Activated CD4-positive, alpha-beta T cell treated with anti-CD3 and anti-CD28 coated beads for 1 hour (primary cell): ENCODE data around the gene PTPRG.

Experiments
- DNase-seq: peaks from one replicate; pipeline ENCODE4 v3.0.0-alpha.2; 2020

PTPRG gene

DNA sequence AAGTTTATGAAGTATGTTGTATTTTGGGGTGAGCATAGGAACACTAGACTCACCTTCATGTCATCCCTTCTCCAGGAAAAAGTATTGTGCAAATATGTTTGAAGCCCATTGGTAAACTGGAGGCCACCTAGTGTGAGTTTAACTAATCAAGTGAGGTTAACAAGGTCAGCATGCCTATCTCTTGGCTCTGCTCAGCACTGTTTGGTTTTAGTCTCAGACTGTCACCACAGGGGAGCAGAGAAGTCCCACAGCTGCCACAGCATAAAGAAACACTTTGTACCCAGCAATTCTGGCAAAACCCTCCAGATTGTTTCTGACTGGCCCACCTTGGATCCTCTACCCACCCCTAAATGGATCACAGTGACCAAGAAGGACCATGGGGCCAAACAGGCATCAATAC, 659.2 kb downstream of the PTPRG start:
- DNase-seq: no peak

DNA sequence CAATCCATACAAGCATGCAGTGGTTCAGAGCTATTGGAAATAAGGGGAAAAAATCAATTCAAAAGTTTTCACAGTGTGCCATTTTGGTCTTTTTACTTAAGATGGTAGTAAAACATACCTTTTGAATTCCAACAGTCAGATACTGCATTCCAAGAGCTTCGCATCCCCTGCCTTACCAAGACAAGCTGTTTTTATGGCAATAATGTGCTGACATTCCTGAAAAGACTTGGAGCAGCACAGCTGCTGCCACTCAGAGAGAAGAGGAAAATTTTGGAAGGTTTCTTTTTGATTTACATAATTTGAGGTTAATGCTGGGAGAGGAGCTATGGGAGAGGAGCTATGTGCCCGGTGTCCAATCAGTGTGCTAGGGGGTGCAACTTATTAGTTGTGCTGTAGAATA, 663.7 kb downstream of the PTPRG start:
- no peak for DNase-seq

DNA sequence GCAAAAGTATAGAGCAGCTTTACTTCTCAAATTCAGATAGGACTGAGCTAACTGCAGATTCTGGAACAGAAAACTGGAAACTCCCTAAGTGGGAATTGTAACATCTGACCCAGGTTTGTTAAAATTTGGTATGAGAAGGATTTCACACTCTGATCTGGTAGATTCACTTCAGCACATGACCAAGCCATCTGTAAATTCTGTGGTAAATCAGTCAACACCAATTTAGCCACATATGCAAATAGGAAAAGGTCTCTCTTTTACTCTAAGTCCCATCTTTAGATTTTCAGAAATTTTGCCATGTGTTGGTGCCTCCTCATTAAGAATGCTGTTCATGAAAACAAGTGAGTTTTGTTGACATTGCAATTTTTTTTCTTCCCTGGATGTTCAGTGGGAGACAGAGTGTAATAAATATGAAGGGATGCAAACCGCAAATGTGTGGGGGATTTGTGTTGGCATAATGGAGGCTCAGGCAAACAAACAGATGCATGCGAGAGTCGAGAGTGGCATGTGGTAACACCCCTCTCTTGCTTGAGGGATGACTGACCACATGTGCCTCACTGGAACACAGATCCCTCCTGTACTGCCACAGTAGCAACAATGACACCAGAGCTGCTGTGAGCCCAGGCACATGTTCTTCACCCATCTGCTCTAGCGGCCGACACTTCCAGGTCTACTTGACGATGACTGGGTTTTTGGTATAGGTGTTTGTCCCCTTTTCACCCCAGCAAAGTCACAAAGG, 665.4 kb downstream of the PTPRG start:
- DNase-seq: no peak

DNA sequence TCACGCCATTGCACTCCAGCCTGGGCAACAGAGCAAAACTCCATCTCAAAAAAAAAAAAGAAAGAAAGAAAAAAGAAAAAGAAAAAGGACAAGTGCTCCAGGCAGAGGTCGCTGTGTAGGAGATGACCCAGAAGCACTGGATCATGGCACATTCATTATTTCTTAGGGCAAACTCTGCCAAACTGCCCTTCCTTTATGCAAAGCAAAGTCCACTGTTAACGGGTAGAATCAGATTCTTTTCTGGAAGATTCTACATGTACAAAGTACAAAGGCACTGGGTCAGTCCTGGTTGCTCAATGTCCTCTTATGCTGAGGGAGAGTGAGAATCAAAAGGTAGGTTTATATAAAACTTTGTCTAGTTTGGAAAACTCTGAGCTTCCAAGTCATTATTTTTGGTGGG, 667.1 kb downstream of the PTPRG start:
- no peak for DNase-seq

DNA sequence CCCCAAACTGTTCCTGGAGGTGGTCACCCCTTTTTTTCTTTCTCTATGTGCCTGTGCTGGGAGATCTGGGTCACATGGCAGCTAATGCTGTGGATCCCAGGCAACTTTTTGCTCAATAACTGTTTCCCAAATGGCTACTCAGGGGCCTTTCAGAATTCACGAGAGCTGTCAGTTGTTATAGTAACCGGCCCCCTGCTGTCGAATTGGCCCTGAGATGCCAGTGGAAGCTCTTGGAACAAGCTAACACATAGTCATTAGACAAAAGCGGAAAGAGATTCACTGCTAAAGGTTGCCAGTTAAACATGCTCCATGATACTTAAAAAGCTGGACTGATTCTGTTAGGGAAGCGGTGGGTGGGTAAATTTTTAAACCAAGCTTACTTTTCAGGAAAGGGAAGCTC, 667.8 kb downstream of the PTPRG start:
- DNase-seq: no peak

DNA sequence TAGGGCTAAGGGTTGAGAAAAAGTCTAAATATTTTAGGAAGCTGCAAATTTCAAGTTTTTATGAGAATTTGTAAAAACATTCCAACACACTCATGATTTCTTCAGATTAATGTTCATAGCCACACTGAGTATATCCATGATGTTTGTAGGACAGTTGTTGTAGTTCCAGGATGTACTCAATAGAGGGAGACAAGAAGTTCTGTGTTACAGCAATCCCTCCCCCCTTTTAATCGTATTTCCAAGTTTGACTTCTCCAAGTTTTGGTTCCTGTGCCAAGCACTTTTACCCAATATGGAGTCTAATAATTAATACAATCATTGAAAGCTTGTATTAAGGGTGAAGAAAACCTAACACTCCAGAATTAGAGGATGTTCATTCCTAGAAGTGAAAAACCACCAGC, 668.5 kb downstream of the PTPRG start:
- no peak for DNase-seq

DNA sequence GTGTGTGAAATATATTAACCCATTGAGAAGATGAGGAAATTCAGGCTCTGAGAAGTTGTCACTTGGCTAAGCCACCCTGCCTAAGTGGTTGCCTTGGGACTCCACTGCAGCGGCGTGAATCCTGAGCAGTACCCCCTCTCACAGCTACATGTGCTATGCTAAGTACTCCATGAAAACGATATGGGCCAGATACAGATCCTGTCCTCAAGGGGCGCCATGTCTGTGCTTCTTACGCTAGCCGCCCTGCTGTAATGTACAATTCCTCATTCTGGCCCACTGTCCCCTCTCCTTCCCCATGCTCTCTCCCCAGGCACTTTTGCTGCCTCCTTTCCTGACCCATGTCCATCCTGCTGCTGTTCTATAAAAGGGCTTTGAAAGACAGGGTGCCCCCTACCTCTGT, 671.7 kb downstream of the PTPRG start:
- DNase-seq: no peak

DNA sequence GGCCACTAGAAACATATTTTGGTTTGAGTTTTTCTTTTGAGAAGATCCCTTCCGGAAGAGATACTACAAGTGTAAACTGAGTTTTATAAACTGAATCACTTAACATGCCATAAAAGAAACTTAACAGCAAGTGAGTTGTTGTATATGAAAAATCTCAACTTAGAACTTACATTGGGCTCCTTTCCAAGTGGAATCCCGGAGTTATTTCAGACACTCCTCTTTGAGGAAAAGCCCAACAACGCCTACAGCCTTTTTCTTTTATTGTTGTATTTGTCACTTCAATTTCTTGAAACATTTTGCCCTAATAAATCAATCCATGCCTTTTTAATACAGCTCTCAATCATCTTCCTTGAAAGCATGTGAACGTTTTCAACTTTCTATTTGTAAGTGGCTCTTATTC, 674.6 kb downstream of the PTPRG start:
- no peak for DNase-seq

DNA sequence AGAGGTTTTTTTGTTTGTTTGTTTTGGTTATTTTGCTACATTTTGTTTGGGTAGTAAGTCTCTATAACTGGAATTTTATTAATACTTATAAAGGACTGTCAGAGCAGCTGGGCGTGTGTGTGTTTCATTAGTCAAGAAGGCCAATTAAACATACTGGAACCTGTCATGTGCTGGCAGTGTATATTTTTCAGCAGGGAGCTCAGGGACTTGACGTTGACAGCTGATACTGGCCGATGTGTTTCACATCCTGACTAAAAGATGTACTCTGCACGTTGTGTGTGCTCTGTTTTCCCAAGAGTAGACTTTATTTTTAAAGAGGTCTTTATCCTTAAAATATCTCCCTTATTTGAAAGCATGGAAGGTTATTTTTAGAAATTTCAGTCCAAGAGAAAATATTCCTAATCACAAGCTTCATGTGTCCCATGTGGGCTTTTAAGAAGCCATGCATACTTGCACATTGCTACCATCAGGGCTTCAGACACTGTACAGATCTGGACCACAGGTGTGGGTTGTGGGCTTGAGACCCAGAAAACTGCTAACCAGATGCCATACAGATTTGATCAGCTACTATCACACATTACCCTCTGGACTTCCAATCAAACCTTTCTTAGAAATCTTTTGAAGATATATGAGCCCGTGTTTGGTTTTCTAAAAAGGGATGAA, 676.0 kb downstream of the PTPRG start:
- no peak for DNase-seq

DNA sequence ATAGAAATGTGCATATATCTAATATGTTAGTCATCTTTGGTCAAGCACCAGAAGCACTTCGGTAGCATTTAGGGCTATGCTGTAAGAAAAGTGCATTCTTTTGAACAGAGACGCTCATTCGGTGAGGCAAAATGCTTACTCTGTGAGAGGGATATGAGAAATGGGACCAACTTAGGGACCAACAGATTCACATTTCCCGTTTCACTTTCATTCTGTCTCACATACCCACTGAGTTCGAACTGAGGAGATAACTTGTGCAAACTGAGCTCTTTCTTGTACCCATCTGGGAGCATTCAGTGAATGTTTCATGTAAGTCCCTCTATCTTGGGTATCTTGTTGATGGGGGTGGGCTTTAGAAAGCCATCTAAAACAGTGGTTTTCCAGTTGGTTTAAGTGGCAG, 676.6 kb downstream of the PTPRG start:
- no peak for DNase-seq

DNA sequence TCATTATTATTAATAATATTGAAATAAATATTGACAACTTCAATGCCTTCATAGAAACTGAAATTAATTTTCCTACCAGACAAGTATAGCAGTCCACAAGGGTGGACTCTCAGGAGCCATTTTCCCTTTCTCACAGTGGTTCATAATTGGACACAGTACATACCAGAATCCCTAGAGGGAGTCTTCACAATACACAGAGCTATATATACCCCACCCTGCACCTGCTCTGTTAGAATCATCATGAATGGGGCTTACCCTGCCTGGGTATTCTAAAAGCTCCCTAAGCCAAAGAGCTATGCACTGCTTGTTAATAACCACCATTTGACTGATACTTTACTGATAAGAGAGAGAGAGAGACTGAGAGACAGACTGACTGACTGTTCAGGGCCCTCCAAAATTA, 677.1 kb downstream of the PTPRG start:
- no peak for DNase-seq

DNA sequence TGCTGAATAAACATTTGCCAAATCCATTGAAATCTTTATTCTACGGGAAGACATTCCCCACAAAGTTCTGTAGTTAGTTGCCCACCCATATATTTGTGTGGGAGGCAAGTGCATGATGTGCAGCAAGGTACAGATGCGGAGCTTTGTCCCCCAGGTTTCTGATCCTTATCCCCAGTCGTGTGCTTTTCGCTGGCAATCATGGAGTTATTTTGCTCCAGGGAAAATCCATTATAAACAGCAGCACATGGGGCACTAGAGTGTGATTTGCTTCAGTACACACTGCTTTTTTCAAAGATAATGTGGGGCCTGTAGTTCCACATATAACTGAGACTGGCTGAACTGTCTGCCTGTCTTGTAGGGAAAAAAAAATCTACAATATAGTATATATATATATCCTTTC, 679.9 kb downstream of the PTPRG start:
- no peak for DNase-seq

DNA sequence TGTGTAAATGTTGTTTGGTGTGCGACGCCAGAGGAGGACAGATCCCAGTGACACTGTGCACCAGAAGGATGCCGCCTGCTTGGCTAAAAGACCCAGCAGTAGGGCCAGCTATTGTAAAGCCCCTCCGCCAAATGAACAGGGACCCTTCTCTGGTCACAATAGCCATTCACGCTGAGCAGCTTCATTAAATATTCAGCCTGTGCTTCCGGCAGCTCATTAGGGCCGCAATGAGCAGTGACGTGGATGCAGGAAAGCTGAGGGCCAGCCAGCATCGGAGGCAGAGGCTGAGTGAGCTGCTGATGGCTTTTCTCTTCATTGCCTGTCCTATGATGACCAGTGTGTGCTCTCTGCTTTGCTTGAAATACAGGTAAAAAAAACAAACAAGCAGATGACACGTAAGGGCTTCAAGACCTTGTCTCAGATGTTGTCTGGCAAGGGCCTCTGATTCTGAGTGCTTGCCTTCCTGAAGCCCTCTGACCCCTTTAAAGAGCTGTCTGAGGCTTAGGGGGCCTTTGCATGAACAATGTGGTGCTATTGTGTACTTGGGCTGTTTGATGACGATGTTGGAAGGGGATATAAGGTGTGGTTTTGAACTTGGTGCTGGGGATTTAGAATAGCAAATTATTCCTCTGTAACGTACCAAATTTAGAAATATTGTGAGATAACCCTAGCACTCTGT, 681.6 kb downstream of the PTPRG start:
- no peak for DNase-seq

DNA sequence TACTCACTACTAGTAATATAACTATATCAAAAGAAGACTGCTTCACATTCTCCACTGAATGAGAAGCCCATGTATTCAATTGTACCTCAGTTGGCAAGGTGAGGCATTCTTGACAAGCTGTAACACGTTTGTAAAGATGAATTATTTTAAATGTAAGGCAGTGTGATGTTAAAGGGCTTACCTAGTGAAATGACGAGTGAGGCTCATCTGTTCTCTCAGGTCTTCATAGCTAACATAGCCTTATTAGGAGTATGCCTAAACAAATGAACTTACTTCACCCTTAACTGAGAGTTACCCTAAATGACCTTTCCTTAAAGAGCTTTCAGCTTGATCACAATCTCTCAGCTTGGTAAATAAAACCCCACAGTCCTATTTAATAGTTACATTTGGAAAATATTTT, 684.7 kb downstream of the PTPRG start:
- DNase-seq: no peak

DNA sequence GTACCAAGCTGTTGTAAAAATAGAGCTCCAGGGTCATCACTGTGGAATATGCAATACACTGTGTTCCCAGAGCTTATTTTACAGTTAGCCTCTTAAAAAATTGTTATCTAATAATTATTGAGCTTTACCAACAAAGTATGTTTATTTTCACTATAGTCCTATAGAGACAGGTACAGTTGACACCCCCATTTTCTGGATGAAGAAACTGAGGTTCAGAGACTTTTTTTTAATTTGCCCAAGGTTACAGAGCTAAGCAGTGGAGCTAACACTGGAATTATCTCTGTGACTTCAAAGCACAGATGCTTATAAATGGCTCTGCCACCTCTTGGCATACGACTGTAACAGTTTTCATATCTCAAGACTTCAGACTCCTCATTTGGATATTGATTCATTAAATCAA, 685.6 kb downstream of the PTPRG start:
- DNase-seq: no peak

DNA sequence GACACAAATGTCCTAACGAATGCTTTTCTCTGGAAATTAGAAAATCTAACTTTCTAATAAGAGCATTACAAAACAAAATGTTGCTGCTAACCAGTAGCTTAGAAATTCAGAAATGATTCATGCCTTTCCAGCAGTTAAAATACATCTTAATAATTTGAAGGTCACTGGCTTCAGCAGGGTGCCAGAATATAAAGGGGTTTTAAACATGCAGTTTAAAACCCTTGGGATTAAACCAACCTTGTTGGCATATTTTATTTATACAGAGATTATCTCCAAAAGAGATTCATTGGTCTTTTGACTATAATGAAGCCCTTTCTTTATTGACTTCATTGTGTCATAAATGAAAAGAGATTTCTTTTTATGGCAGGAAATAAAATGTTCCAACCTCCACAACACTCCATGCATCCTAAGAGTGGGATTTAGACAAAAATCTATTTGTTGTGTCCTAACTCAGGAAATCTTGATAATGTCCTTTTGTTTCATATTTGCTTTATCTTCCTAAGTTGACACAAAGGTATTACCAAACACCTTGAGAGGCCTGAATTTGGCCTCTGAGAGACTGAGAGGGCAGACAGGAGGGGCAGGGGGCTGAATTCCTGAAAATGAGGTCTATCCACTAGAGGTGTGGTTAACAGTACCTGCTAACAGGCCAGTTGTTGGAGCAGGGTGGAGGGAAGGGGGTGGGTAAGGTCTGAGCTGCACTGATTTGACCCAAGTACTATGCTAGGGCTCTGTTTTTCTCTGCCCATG, 687.5 kb downstream of the PTPRG start:
- DNase-seq: no peak

DNA sequence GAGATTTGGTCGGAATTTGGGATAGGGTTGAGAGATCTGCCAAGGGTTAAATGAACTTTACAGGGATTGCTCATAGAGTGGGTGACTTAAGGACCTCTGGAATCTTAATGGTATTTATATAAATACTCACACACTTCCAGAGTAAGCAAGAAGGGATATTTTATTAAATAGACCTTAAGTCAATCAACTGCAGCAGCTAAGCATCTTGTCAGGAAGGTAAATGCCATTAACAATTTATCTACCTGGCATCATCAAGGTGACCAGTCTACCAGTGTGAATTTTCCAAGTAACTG, 688.1 kb downstream of the PTPRG start:
- DNase-seq: no peak

DNA sequence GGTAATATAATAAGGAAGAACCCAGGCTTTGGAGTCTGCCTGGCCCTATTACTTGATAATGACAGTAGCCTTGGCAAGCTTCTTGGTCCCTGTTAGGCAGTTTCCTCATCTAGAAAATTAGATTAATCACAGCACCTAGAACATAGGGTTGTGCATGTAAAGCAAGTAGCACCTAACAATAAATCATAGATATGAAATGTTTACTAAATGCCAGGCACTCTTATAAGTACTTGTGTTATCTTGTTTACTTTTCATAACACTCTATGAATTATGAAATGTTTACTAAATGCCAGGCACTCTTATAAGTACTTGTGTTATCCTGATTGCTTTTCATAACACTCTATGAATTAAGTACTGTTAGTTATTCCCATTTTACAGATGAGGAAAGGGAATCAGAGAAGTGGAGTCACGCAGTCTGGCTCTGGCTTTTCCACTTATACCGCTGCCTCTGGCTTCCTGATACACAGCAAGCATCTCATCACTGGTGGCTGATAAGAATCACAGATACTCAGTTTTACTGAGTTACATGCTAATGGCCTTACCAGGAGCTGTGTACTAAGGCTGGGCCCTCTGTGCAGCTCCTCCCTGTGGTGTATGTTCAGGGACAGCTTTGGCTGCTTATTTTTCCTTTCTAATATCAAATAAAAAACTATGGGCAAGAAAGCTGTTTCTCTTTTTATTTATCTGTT, 688.6 kb downstream of the PTPRG start:
- DNase-seq: no peak

DNA sequence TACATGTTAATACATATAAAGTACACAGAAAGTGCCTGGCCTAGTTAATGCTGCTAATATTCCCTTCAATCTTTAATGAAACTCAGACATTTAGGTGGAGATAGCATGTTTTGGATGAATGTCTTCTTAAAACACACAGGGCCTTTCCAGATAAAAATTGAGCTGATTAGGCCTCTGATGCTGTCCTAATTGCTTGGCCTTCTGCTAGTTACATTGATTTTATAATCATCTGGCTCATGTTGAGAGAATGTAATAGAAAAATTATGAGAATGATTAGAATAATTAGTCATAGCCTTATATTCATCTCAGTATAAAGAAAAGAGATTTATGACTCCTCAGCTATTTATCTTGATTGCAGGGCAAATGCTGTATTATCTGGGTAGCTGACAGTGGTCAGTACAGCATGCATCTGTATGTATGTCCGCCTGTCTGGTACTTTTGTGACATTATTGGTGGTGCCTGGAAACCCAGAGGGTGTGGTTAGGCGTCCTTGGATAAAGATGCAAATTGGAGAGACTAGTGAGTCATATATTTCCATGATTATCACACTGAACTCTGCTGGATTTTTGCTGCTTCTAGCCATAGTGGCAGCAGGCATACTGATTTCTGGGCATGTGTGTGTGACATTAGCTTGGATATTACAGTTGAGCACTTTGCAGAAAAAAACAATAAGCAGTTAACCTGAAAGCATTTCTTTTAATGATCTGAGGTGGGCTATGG, 691.2 kb downstream of the PTPRG start:
- no peak for DNase-seq

DNA sequence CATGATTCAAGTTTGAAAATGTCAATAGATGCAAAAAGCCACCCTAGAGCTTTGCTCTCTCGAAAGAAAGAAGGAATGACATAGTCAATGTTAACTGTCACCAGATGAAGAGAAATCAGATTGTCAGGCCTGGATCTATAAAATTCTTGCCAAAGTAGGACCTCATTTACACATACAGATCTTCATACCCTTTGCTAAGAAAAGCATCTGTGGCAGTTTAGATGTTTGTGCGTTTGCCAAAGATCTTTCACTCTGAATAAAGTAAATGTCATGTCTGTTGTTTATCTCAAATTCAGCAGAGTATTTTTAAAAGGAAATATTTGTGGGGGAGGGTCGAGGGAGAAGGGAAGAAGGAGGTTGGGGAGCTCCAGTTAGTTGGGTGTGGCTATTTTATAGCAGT, 692.6 kb downstream of the PTPRG start:
- no peak for DNase-seq

DNA sequence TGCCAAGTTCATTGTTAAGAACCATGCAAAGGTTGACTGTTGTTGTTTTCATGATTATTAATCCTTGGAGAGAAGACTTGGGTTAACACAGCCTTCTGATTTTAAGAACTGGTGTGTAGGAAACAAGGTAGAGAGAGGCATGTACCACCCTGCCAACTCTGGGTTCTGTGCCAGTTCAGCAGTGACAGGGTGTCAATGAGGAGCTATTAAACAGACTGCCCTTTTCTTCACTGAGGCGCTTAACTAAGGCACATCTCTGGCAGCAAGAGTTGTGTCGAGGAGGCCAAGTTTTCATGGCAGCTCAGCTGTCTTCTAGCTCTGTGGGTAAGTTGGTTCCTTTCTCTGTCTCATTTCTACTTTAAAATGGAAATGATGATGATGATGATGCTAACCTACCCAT, 694.4 kb downstream of the PTPRG start:
- DNase-seq: no peak

DNA sequence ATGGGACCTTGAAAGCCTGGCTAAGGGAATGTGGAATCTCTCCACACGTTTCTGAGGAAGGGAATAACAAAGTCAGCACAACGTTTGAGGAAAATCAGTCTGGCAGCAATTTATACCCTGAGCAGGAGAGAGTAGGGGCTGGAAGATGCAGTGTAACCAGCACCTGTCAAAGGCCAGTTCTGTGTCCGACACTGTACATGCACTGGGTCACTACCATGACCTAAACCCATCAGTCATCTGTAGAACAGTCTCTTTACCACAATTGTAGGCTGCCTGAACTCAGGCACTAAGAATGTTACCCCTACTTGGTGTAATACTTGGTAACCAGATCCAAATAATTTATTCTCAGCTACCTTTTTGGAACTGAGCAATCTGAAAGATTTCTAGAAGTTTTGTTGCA, 698.6 kb downstream of the PTPRG start:
- DNase-seq: no peak

DNA sequence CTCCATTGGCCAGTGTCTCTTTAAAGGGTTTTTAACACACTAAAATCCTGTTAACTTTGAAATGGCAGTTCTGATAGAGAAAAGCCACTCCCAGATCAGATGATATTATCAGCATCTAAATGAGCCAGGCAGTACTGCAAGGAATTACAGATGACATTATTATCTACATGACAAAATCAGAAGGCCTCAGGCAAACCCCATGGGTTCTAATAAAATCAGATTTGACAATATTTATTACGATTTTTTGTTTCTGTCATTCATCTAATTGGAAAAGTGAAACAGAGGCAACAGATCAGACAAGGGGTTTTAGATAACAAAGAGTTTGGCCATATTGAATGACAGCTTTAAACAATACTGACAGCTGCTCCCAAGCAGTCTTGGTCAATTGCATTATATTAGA, 699.3 kb downstream of the PTPRG start:
- DNase-seq: no peak
